Measurements from ENCODE around the gene LTBP3. TPM values are rescaled to one million over a fixed set of nuclear protein-coding genes. Genes with fewer than 3 reads are reported as not detected.

Gene LTBP3
- total RNA-seq, 4 donors from 2014 or later: 131 to 240 (median 217) TPM

DNA sequence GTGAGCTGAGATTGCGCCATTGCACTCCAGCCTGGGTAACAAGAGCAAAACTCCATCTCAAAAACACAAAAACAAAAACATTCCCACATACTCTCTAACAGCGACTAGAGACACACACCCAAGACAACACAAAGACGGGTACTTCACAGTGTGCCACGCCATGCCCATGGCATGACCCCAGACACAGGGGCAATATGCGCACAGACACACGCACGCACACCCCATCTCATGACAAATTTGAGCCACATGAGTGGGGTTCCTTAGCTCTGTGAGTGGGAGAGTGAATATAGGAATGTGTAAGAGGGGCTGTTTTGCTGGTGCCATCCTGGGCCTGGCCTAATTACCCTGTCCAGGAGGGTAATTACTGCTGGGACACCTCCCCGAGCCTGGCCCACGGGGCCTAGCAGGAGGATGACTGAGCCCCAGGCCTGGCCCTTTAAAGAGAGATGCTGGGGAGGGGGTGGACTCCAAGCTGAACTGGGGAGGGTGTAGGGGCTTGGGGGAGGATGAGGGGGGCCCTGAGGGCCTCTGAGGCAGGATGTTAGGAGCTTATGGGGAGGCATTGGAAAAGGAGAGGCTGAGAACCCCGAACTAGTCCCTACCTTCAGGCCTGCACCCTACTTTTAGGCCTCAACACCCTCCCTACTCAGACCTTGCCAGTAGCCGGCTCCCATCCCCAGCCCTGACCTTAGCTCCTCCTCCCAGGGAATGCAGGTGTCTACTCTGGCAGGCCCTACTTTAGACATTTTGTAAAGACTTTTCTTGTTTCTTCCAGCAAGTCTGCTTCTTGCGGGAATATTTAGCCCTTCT lies 1.5 kb downstream of the LTBP3 start:
- Histone ChIP-seq H3K9me3 (no peaks in the 10 kb centered on the region), H3K36me3 (no peaks in the 10 kb centered on the region), H3K4me1 (peaks cover 4 to 21% of the 10 kb centered on the region in 2 donors), H3K4me3 (peak overlapping the region; percentile 61 to 73), H3K27me3 (no peaks in the 10 kb centered on the region), H3K27ac (peak overlapping the region; percentile 99 to 100)
- intact Hi-C loops (cut with DNase I; ENCODE audit: low total_unique reads): no loop called here
- no peak for DNase-seq
- TF ChIP-seq POLR2A (IDR thresholded peaks at IDR 0.05): no peak
- TF ChIP-seq, protein P1, sequence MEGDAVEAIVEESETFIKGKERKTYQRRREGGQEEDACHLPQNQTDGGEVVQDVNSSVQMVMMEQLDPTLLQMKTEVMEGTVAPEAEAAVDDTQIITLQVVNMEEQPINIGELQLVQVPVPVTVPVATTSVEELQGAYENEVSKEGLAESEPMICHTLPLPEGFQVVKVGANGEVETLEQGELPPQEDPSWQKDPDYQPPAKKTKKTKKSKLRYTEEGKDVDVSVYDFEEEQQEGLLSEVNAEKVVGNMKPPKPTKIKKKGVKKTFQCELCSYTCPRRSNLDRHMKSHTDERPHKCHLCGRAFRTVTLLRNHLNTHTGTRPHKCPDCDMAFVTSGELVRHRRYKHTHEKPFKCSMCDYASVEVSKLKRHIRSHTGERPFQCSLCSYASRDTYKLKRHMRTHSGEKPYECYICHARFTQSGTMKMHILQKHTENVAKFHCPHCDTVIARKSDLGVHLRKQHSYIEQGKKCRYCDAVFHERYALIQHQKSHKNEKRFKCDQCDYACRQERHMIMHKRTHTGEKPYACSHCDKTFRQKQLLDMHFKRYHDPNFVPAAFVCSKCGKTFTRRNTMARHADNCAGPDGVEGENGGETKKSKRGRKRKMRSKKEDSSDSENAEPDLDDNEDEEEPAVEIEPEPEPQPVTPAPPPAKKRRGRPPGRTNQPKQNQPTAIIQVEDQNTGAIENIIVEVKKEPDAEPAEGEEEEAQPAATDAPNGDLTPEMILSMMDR (IDR thresholded peaks at IDR 0.05): no peak

GRCh38 chr11:65555693-65556231 lies 2.4 kb downstream of the LTBP3 start:
- intact Hi-C loops (cut with DNase I; ENCODE audit: low total_unique reads): no loop called here
- H3K4me1 ChIP-seq: peaks cover under 1 to 21% of the 10 kb centered on the region in 2 donors

DNA sequence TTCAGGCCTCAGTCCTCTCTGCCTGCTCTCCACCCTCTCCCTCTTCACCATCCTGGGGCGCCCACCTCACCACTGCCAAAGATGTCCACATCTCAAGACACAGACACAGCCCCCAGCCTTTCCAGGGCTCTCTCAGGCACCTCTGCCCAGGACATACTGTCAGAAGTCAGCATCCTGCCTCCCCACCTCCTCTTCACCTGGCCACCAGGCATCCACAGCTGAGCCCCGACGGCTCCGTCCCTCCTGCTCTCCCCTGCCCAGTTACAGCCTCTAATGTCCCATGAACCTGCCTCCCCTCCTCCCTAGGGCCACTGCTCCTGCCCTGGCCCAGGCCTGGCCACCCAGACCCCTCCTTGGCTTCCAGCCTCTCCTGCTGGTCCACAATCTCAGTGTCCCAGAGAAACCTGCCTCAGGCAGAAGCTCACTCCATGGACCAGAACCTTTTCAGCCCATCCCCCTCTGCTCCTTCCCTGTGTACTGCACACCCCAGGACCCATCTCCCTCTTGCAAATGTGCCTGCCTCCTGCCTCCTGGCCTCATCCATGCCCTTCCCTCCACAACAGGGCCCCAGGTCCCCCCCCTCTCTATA lies 3.2 kb downstream of the LTBP3 start:
- peaks cover 0 to 21% of the 10 kb centered on the region in 2 donors for H3K4me1 ChIP-seq
- no peak for DNase-seq
- intact Hi-C loops (cut with DNase I; ENCODE audit: low total_unique reads): no loop called here
- no peaks in the 10 kb centered on the region for H3K27me3 ChIP-seq
- TF ChIP-seq, protein P1 (IDR thresholded peaks at IDR 0.05): no peak
- no peak for TF ChIP-seq POLR2A (IDR thresholded peaks at IDR 0.05)
- peak overlapping the region; percentile 99 to 100 for H3K27ac ChIP-seq
- H3K9me3 ChIP-seq: no peaks in the 10 kb centered on the region
- no peak overlapping the region for H3K4me3 ChIP-seq
- H3K36me3 ChIP-seq: no peaks in the 10 kb centered on the region

More at GRCh38 chr11:65555693-65556231, 2.4 kb downstream of the LTBP3 start:
- Histone ChIP-seq H3K27me3 (no peaks in the 10 kb centered on the region), H3K27ac (peak overlapping the region; percentile 99 to 100), H3K4me3 (no peak overlapping the region), H3K36me3 (no peaks in the 10 kb centered on the region), H3K9me3 (no peaks in the 10 kb centered on the region)
- peak in 1 of 2 donors; percentile 63 for DNase-seq
- TF ChIP-seq, protein P1 (IDR thresholded peaks at IDR 0.05): no peak
- TF ChIP-seq POLR2A (IDR thresholded peaks at IDR 0.05): no peak

GRCh38 chr11:65554057-65554818 lies 3.9 kb downstream of the LTBP3 start:
- intact Hi-C loops (cut with DNase I; ENCODE audit: low total_unique reads): no loop called here

More at GRCh38 chr11:65554057-65554818, 3.9 kb downstream of the LTBP3 start:
- Histone ChIP-seq H3K4me3 (no peak overlapping the region), H3K9me3 (no peaks in the 10 kb centered on the region), H3K4me1 (peaks cover 0 to 21% of the 10 kb centered on the region in 2 donors), H3K27me3 (no peaks in the 10 kb centered on the region), H3K27ac (peak overlapping the region; percentile 99 to 100), H3K36me3 (no peaks in the 10 kb centered on the region)
- no peak for TF ChIP-seq POLR2A (IDR thresholded peaks at IDR 0.05)
- TF ChIP-seq, protein P1 (IDR thresholded peaks at IDR 0.05): no peak
- DNase-seq: no peak
